NCI-H128 (cell line): Measurements from ENCODE around the gene CD44.
"Not testable (repeated sequence)": the region's sequence is repeated elsewhere in the genome, so short reads cannot be mapped to it uniquely, and the experiment has no call there.

ENCODE experiments used
- DNase-seq: peaks from one replicate; lab custom pipeline; 2025; ENCODE audit not compliant: unreplicated experiment; lab: John Stamatoyannopoulos, UW

The CD44 gene

GRCh38 chr11:35207471-35208403, 68.8 kb downstream of the CD44 start:
- DNase-seq: no peak

- DNase-seq: no peak
These were observed 69.8 kb downstream of the CD44 start for GRCh38 chr11:35208795-35209194.

DNA sequence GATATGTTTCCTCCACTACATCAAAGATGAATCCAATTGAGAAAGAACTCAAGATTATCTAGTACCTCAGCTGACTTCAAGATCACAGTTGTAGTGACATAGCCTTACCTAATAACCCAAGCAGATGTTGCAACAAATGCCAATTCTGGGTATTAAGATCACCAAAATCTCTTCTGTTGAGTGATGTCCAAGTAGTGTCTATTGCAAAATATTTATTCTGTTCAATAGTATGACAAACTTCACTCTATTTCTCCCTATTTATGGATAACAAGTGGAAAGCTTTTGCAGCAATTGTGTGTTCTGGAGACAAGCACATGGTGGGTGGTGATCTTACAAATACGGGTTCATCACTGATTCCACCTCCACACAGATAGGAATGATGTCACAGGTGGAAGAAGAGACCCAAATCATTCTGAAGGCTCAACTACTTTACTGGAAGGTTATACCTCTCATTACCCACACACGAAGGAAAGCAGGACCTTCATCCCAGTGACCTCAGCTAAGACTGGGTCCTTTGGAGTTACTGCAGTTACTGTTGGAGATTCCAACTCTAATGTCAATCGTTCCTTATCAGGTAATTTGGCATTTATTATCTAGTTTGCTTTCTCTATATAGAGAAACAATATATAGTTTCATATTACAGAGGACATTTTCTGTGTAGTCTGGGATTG, 72.0 kb downstream of the CD44 start:
- DNase-seq: no peak

DNA sequence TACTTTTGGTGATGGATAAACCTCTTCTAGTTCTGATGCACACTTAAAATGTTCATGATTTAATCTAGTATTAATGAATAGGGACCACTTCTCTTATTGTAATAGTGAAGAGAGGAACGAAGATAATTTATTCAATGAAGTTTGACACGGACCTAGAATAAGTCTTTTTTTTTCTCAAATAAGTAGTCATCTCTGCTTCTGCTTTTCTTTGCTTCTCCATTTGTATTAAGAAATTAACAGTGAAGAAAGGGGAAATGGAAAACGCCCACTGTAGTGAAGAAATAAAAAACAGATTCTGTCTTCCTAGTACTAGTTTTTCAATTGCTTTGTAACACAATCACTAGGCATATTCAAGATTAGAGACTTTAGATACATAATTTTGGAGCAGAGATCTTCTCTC, 73.0 kb downstream of the CD44 start:
- DNase-seq: no peak

DNA sequence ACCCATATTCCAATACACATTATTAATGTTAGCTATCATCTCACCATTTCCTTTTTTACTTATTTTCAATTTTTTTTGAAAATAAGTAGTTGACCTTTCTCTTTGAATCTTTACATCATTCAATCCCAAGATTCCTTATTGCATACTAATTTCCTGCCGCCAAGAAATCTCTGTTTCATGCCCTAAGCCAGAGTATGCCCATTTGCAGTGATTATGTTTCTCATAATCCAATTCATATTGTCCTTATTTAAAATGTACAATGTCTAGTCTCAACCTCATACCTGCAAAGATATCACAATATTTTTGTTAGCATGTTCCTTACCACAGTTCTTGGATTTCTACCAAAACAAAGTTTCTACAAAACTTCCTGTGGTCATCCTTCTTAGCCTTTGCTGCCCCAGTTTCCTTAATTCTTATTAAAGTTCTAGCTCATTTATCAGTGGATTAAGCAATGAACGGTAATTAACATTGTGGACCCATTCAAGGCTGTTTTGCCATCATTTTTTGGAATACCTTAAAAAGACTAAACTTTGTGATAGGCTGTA, 75.3 kb downstream of the CD44 start:
- no peak for DNase-seq

DNA sequence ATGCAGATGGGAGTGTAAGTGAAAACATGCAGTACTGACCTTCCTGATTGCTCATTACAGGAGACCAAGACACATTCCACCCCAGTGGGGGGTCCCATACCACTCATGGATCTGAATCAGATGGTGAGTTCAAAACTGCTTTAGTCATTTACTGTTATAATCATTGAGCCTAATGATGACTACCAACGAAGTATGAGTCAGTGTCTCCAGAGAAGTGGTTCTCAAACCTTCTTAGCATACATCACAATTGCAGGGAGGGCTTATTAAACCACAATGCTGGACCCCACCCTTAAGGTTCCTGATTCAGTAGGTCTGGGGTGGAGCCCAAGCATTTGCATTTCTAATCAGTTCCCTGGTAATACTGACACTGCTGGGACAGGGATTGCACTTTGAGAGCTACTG, 75.8 kb downstream of the CD44 start:
- DNase-seq: no peak

DNA sequence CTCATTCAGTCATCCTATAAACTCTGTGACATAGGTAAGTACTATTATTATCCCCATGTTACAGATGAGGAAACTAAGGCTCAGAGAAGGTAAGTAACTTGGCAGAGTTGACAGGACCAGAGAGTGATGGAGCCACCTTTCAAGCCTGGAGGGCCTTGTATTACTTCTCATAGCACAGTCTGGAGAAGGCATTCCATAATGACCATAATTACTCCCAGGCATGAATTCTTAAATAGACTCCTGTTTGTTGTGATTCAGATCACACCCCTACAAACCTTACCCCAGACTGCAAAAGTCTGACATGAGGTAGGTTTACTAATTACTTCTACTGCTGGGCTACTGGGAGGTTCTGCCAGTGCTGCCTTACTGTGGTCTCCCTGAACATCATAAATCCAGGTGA, 77.0 kb downstream of the CD44 start:
- no peak for DNase-seq

GRCh38 chr11:35216962-35217678, 78.1 kb downstream of the CD44 start:
- DNase-seq: no peak

DNA sequence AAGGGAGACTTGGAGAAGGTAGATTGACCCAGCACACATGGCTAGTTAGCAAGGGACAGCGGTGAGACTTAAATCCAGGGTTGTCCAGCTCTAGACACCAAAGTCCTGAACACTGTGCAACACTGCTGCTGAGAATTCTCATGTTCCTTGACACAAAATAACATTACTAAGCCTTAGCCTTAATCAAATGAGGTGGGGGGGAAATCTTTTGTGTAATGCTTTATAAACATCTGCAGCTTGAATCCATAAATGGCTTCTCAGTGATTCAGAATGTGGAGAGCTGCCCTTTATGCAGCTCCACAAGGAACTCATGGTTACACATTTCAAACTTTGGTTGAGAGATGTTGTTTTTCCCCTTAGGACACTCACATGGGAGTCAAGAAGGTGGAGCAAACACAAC, 80.0 kb downstream of the CD44 start:
- no peak for DNase-seq

GRCh38 chr11:35223371-35223796, 84.4 kb downstream of the CD44 start:
- DNase-seq: no peak

- no peak for DNase-seq
These were observed 85.0 kb downstream of the CD44 start for GRCh38 chr11:35223991-35224390.

- no peak for DNase-seq
These were observed 87.1 kb downstream of the CD44 start for GRCh38 chr11:35225946-35226520.

DNA sequence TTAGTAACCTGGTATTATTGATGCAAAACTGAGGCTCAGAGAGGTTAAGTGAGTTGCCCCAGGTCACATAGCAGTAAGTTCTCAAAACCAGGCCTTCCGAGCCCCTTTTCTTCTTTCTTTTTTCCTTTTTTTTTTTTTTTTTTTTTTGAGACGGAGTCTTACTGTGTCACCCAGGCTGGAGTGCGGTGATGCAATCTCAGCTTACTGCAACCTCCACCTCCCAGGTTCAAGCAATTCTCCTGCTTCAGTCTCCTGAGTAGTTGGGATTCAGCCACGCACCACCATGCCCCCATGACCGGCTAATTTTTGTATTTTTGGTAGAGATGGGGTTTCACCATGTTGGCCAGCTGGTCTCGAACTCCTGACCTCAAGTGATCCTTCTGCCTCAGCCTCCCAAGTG, 87.8 kb downstream of the CD44 start:
- not testable (repeated sequence) for DNase-seq

- no peak for DNase-seq
These were observed 88.8 kb downstream of the CD44 start for GRCh38 chr11:35227576-35228327.

- DNase-seq: no peak
These were observed 89.4 kb downstream of the CD44 start for GRCh38 chr11:35228328-35228725.

- no peak for DNase-seq
These were observed 91.4 kb downstream of the CD44 start for GRCh38 chr11:35230388-35230787.

- DNase-seq: no peak
These were observed 92.3 kb downstream of the CD44 start for GRCh38 chr11:35231076-35231860.

- DNase-seq: no peak
These were observed 93.9 kb downstream of the CD44 start for GRCh38 chr11:35232891-35233330.

- no peak for DNase-seq
These were observed 94.5 kb downstream of the CD44 start for GRCh38 chr11:35233518-35233917.
